ENCODE data around the gene TMEFF1. TPM values are rescaled to one million over a fixed set of nuclear protein-coding genes. Genes with fewer than 3 reads are reported as not detected.

TMEFF1 gene
- total and polyA plus RNA-seq, 4 donors: 0.01 to 0.77 (median 0.71) TPM; not detected in 1

DNA sequence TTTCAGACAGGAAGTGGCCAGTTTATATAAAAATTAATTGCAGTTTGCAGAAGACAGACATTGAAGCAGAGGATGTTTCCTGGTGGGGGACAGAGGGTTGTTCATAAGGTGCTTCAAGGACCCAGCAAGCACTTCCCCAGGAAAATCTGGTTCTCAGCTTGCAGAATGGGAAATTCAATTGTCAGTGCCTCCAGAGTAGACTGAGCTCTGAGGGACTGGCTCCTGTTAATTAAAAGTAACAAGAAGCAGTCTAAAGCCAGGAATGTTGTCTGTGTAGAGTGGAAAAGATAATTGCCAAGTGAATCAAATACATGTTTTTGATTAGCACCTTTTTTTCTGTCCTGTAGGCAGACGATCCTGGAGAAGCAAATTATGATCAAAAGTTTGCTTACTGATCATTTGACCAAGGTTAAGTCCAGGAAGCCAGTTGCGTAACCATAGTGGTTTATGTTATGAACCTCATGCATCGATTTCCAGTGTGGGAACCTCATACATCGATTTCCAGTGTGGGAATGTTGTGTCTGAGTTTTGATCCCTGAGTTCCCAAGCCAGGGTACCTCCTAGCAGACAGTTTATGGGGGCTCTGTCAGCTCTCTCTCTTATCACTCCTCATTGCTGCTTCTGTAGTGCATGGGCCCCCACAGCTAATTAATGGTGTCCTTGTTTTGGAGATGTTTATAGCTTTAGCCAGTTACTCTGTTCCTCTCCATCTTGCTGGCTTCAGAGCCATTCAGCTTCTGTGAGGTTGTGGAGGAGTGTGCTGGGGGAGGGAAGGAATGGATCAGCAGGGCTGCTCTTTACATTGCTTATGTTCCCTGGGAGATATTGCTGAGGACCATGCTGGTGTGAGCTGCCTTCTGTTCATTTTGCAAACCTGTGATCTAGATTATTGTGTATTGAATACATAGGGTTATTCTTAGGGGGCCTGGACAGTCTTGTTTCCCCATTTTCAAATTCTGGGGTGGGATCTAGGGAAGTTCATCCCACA, 28.9 kb upstream of the TMEFF1 start:
- 33 to 50% methylated on average over 4 of the region's 4 CpGs for WGBS, 2 donors
- Histone ChIP-seq H3K27ac (ENCODE audit: low read depth in 1 of 2, low read length in 1 of 2) (no peak overlapping the region), H3K27me3 (ENCODE audit: control insufficient read depth in 3 of 3, insufficient read depth in 3 of 3, low read length in 2 of 3) (no peaks in the 10 kb centered on the region), H3K4me1 (ENCODE audit: control insufficient read depth in 5 of 5, insufficient read depth in 5 of 5, low read length in 5 of 5) (peaks cover 0 to 8% (median 4%) of the 10 kb centered on the region in 5 donors), H3K9me3 (ENCODE audit: control insufficient read depth in 4 of 4, insufficient read depth in 3 of 4, low read length in 3 of 4) (no peaks in the 10 kb centered on the region), H3K4me3 (no peak overlapping the region), H3K36me3 (ENCODE audit: control insufficient read depth in 4 of 4, insufficient read depth in 4 of 4, low read length in 4 of 4) (peaks cover 0 to 4% (median 2%) of the 10 kb centered on the region in 4 donors), H3K9ac (ENCODE audit: insufficient read depth in 1 of 2, low read length in 2 of 2) (no peak overlapping the region)
- no peak for ATAC-seq (ENCODE audit: insufficient read depth, low FRiP score)
- no peak for DNase-seq
- TF ChIP-seq, protein P1, sequence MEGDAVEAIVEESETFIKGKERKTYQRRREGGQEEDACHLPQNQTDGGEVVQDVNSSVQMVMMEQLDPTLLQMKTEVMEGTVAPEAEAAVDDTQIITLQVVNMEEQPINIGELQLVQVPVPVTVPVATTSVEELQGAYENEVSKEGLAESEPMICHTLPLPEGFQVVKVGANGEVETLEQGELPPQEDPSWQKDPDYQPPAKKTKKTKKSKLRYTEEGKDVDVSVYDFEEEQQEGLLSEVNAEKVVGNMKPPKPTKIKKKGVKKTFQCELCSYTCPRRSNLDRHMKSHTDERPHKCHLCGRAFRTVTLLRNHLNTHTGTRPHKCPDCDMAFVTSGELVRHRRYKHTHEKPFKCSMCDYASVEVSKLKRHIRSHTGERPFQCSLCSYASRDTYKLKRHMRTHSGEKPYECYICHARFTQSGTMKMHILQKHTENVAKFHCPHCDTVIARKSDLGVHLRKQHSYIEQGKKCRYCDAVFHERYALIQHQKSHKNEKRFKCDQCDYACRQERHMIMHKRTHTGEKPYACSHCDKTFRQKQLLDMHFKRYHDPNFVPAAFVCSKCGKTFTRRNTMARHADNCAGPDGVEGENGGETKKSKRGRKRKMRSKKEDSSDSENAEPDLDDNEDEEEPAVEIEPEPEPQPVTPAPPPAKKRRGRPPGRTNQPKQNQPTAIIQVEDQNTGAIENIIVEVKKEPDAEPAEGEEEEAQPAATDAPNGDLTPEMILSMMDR (IDR thresholded peaks at IDR 0.05; ENCODE audit: control extremely low read depth, extremely low read depth): no peak

GRCh38 chr9:100445161-100445902, 27.6 kb upstream of the TMEFF1 start:
- no peaks in the 10 kb centered on the region for H3K27me3 ChIP-seq (ENCODE audit: control insufficient read depth in 3 of 3, insufficient read depth in 3 of 3, low read length in 2 of 3)
- no peak overlapping the region for H3K9ac ChIP-seq (ENCODE audit: insufficient read depth in 1 of 2, low read length in 2 of 2)
- no peak overlapping the region for H3K27ac ChIP-seq (ENCODE audit: low read depth in 1 of 2, low read length in 1 of 2)
- no peak overlapping the region for H3K4me3 ChIP-seq
- H3K4me1 ChIP-seq (ENCODE audit: control insufficient read depth in 5 of 5, insufficient read depth in 5 of 5, low read length in 5 of 5): peaks cover 0 to 8% (median 4%) of the 10 kb centered on the region in 5 donors
- no peaks in the 10 kb centered on the region for H3K9me3 ChIP-seq (ENCODE audit: control insufficient read depth in 4 of 4, insufficient read depth in 3 of 4, low read length in 3 of 4)
- H3K36me3 ChIP-seq (ENCODE audit: control insufficient read depth in 4 of 4, insufficient read depth in 4 of 4, low read length in 4 of 4): peaks cover 0 to 6% (median 2%) of the 10 kb centered on the region in 4 donors
- DNase-seq (no peak), ATAC-seq (ENCODE audit: insufficient read depth, low FRiP score) (no peak)
- WGBS, 2 donors: 30 to 98% methylated on average over 1 of the region's 1 CpG
- TF ChIP-seq, protein P1 (IDR thresholded peaks at IDR 0.05; ENCODE audit: control extremely low read depth, extremely low read depth): no peak

DNA sequence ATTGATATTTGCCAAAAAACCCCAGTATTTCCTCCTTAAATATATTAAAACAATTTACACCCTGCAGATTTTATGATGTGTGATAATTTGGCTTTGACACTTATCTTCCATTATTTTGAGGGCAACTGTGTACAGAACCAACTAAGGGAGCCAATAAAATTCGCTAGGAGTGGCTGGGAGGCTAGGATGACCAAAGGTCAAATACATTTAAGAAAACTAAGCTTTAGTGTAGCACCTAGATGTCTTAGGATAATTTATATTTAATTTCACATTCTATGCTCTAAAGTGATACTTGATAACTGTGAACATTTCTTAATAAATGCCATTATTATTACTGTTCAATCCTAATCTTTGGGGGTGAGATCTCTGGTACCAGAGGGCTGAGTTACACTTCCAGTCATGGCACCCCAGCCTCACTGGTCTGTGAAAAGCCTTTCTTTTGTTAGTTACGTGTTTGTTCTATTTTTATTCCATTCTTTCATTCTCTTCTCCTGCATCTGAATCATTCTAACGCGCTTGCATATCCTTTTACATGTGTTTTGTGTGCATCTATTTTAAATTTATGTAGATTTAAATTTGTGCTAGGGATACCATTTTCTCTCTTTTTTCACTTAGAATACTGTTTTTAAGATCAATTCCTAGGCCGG, 26.9 kb upstream of the TMEFF1 start:
- no peak for DNase-seq
- H3K9me3 ChIP-seq (ENCODE audit: control insufficient read depth in 4 of 4, insufficient read depth in 3 of 4, low read length in 3 of 4): no peaks in the 10 kb centered on the region
- 98% methylated on average over 5 of the region's 5 CpGs for WGBS, 2 donors

More for the DNA sequence above, 26.9 kb upstream of the TMEFF1 start:
- no peak for ATAC-seq (ENCODE audit: insufficient read depth, low FRiP score)
- H3K9ac ChIP-seq (ENCODE audit: insufficient read depth in 1 of 2, low read length in 2 of 2): no peak overlapping the region
- TF ChIP-seq, protein P1 (IDR thresholded peaks at IDR 0.05; ENCODE audit: control extremely low read depth, extremely low read depth): no peak
- H3K36me3 ChIP-seq (ENCODE audit: control insufficient read depth in 4 of 4, insufficient read depth in 4 of 4, low read length in 4 of 4): peaks cover 2 to 9% (median 4%) of the 10 kb centered on the region in 4 donors
- peaks cover 0 to 8% (median 4%) of the 10 kb centered on the region in 5 donors for H3K4me1 ChIP-seq (ENCODE audit: control insufficient read depth in 5 of 5, insufficient read depth in 5 of 5, low read length in 5 of 5)
- no peak overlapping the region for H3K4me3 ChIP-seq
- H3K27ac ChIP-seq (ENCODE audit: low read depth in 1 of 2, low read length in 1 of 2): no peak overlapping the region
- no peaks in the 10 kb centered on the region for H3K27me3 ChIP-seq (ENCODE audit: control insufficient read depth in 3 of 3, insufficient read depth in 3 of 3, low read length in 2 of 3)
